NCI-H187 (cell line): ENCODE data around the gene TEK.

Experiments used
- DNase-seq, 2 experiments: peaks; one replicate each; lab custom pipeline; 2025; lab: John Stamatoyannopoulos, UW

The TEK gene

DNA sequence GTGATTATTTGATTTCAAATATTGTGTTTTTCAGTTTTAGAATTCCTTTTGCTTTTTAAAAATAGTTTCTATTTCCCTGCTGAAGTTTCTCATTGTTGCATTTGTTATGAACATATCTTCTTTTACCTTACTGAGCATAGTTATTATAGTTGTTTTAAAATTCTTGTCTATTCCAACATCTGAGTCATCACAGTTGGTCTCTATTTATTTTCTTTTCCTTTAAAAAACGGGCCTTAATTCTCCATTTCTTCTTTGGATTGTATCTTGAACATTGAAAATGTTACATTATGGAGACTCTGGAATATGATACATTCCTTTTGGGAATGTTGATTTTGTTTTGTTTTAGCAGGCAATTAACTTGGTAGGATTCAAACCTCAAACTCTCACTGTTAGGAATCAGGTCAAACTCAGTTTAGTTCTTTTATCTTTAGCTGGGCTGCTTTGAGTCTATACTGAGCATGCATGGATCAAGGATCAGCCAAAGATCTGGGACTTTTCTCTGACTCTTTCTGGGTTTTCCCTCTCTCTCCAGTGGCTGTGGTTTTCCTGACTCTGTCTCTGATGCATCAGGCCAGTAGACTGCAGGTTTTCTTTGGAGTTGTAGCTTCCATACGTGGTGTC, 70.3 kb downstream of the TEK start:
- DNase-seq, result no peak

DNA sequence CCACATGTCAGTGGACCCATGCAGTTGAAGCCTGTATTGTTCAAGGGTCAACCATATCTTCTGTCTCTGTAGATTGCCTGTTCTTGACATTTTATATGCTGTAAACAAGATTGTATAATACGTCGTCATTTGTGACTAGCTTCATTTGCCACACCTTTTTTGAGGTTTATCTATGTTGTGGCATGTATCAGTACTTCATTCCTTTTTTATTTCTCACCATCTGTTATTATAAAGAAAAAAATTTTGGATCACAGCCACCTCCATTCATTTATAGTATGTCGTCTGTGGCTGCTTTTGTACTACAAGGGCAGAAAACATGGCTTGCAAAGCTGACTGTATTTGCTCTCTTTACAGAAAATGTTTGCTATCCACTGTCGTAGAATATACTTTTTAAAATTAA, 72.4 kb downstream of the TEK start:
- DNase-seq, result no peak

DNA sequence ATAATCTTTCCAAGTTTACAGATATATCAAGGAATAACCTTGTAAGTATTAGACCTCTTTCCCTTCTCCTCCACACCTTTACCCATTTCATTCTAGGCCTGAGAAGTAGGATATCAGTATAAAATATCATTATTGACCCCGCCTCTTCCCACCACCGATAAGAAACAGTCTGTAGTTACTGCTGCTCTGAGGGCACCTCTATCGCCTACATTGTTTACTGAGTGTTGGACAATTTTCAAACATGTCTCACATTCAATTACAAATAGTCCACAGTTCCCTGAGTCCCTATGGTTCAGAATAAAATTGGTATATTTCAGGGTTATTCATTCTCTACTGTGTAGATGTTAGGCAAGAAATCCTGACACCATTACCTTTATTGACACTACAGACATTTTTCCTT, 73.4 kb downstream of the TEK start:
- no peak for DNase-seq

DNA sequence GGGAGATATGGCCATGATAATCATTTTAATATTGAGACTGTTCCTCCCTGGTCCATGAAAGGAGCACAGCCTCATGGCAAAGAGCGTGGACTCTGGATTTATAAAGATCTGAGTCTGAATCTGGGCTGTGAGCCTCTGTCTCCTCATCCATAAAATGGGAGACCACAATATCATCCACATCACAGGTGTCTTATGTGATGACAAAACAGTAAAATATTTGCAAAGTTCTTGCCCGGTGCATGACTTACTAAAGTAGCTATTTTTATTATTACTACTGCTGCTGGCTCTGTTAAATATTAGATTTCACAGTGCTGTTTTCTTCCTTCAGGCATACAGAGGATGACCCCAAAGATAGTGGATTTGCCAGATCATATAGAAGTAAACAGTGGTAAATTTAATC, 74.1 kb downstream of the TEK start:
- DNase-seq, result no peak

DNA sequence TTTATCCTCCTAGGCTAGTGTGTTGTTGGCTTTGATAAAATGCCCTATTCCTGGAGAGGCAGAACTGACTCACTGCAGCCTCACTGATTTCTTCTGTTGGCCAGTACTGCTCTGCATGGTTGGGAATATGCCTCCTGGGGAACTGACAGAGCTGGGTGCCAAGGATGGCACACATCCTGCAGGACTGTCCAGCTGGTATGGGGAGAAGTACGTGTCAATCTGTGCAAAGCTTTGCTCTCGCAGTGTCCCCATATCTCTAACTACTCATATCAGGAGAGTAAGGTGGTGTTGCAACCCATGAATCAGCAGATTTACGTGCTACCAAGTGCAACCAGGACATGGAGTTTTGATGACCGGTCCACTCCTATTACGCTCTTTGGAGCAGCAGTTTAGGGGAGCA, 74.7 kb downstream of the TEK start:
- no peak for DNase-seq

DNA sequence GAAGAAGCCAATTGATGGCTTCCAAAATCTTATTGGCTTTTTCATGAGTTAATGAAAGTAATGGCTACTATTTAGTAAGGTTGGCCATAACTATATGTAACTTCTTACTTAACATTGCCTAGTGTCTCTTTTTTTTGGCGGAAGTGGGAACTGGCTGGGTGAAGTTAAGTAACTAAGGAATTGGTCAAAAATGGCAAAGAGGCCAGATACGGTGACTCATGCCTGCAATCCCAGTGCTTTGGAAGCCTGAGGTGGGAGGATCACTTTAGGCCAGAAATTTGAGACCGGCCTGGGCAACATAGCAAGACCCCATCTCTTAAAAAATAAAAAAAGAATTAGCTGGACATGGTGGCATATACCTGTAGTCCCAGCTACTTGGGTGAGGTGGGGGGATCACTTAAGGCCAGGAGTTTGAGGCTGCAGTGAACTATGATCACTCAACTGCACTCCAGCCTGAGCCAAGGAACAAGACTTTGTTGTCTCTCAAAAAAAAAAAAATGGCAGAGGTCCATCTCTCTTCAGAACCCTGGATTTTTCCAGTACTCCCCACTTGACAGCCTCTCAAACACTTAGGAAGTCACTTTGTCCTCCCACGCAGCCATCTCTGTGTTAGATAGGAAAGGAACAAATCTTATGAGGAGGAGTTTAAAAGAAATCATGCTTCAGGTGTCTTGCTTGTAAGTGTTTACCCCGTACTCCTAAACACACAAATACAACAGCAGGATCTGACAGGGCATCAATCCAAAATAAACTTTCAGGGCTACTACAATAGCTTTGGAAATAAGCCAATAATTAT, 75.7 kb downstream of the TEK start:
- no peak for DNase-seq

DNA sequence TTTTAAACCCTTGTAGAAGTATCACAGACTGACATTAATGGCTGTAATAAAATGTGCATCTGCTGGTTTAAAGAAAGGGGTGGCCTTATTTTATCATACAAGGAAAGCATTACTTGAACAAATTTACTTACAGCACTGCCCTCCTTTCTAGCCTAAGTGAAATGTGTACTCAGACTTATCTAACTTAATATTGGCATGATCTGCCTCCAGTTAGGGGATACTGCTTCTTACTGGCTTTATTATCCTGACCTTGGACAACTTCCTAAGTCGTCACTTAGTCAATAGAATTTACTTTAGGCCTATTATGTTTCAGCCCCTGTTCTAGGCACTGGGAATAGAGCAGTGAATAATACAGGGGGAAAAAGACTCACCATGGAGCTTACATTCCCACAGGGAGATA, 79.4 kb downstream of the TEK start:
- DNase-seq, result no peak

DNA sequence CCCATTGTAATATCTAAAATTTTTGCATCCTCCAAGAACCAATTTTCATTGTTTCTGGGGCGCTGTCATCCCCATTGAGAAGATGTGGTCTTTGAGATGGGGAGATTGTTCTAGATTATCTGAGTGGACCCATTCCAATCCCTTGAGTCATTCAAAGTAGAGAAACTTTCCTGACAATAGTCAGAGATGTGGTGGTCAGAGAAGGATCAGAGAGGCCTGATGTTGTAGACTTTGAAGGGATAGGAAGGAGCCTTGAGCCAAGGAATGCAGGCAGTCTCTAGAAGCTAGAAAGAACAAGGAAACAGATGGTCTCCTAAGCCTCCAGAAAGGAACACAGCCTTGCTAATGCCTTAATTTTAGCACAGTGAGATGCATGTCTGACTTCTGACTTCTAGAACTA, 80.4 kb downstream of the TEK start:
- DNase-seq, result no peak

DNA sequence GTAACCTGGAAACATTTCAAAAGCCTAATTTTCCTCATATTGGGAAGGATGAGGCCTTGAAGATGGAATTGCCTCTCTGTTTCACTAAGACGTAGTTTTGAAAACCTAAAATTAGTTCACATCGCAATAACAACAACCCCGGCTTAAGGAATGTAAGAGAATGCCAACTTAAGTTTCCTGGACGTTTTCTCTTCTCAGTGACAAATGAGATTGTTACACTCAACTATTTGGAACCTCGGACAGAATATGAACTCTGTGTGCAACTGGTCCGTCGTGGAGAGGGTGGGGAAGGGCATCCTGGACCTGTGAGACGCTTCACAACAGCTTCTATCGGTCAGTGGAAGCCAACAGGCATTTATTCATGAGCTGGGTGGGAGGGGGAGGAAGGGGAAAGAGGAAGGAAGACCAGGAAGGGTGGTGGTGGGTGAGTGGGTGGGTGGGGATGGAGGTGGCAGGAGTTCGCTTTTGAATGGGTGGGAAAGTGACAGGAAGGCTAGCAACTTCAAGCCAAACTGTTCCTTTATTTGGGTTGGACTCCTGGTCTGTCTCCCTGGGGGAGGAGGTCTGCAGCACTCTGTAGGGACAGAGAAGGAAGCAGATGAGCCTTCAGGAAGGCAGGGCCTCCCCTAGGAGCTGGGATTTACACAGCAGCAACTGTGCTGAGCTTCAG, 83.4 kb downstream of the TEK start:
- no peak for DNase-seq

DNA sequence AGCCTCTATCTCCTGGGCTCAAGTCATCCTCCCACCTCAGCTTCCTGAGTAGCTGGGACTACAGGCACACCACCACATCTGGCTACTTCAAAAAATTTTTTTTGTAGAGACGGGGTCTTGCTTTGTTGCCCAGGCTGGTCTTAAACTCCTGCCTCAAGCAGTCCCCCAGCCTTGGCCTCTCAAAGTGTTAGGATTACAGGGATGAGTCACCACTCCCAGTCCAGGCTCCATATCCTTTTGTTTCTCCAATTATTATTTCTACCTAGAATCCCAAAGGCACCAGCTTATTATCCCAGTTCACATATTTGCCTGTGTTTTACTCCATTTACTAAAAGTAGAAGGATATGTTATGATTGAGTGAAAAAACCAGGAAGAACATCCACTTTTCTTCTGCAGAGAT, 84.9 kb downstream of the TEK start:
- DNase-seq, result no peak

DNA sequence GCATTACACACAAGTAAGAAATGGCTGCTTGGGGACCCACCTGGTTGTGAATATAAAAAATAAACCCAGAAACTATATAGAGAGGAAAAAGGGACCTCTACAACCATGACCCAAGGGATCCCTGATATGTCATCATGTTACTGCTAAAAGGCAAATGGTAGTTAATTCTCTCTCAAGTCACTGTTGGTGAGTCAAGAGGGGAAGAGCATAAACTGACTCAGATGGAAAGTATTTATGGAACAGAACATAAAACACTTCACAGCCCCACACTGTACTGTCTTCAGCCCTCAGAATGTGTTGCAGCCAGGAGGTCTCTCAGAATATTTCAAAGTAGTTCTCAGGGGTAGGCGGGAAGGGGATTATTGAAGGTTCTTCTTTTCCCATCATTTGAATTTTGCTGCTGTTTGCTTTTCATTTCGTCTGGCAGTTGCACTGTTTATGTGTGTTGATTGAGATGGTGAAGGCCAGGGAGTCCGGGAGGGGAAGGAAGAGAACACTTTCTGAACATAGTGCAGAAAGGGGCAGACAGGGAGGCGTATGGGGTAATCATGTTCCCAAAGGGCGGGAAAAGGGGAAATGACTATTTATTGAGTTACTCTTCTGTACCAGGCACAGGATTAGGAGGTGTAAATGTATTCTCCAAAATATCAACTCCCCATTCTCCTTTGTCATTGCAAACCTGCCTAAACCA, 85.5 kb downstream of the TEK start:
- DNase-seq, result no peak

DNA sequence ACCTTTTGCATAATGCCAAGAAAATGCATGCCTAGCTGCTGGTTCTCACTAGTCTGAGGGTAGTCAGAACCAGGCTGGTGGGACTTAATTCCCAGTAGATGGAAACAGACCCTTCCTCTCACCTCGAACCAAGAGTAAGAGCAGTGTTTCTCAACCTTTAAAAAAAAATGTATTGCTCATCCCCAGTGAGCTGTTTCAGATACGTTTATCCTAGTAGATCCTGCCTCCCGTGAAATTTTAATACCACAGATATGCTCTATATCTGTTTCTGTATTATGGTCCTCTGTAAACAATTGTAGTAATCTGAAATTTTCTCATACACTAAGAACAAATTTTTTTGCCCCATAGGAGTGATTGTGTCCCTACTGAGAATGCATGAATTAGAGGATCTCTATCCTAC, 86.2 kb downstream of the TEK start:
- DNase-seq, result no peak

DNA sequence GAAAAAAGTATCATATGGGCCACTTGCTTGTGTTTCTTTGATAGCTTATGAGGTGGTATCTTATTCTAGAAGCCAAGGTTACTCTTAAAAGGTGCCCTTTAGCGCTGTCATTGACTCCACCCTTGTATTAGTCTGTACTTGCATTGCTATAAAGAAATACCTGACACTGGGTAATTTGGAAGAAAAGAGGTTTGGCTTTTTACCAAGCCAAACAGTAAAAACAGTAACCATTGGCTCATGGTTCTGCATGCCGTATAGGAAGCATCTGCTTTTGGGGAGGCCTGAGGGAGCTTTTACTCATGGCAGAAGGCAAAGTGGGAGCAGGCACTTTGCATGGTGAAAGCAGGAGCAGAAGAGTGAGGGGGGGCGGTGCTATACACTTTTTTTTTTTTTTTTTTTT, 87.4 kb downstream of the TEK start:
- DNase-seq, result no peak

DNA sequence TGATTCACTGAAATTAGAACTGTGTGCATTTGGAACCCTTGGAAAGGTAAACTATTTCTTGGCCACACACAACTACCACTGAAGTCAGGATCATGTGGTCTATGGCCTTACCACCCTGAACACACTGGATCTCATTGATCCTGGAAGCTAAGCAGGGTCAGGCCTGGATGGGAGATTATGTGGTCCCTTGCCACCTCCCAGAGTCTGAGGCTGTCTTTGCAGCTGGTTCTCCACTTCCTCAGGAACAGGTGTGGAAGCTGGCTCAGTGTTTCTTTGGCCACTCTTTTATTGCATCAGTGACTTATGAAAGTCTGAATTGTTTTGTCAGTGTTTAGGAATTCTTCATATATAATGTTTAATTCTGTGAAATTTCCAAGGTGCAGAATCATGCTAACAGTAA, 89.2 kb downstream of the TEK start:
- DNase-seq, result no peak

DNA sequence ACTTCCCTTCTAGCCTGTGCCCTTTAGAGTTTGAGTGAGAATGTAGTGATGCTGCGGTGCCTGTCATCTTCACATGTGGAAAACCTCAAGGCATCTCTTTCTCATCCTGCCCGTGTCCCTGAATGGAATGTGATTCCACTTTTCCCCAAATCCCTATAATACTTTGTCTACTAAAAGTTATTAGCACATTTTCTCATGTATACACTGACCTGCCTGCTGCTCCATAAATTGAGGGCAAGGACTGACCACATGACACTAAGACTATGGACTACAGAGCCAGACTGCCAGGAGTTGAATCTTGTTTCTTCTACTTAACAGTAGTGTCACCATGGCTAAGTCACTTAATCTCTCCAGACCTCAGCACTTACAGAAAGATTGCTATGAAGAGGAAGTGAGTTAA, 93.0 kb downstream of the TEK start:
- no peak for DNase-seq

DNA sequence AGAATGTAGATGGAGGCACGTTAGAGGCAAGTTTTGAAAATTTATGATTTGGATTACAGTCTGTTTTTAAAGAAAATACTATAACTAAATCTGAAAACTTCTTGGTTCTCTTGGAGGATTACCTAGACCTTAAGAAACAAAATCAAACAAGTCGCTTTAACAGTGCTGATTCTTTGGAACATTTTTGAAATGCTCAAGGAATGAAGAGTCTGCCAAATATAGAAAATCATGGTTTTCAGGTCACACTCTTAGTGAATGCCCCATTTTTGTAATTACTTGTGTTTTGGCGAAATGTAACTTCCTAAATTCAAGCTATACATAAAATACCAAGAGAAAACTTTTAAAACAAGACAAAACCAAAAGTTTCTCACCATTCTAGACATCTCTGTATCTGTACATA, 94.8 kb downstream of the TEK start:
- no peak for DNase-seq

DNA sequence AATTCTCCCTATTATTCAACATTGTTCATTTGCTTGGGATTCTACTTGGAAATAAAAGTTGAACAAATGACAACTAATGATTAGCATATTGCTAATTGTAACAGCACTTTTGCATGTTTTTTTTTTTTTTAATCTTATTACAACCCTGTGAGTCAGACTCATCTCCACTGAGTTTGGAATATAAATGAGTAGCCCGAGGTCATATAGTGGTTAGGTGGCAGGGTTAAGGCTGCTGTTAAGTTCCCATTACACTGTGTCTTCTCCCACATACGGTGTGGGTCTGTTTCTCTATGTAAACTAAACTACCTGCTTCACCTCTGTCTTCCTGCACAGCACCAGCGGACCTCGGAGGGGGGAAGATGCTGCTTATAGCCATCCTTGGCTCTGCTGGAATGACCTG, 95.6 kb downstream of the TEK start:
- DNase-seq, result no peak

DNA sequence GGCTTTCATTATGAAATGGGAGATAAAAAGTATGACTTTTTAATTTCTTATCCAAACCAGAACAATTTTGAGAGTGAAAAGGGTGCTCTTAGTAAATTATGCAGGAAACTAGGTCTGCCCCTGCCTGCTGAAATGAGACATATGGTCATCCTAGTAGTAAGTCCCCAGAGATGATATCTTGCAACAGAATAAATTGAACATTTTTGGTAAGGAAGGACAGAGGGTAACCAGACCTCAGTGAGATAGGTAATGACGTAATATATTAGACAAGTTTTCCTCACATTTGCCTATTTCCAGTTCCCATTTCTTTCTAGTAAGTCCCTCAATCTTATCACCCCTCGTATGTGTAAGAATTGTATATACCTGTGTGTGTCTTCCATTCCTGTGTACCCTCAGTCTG, 96.2 kb downstream of the TEK start:
- DNase-seq, result no peak

DNA sequence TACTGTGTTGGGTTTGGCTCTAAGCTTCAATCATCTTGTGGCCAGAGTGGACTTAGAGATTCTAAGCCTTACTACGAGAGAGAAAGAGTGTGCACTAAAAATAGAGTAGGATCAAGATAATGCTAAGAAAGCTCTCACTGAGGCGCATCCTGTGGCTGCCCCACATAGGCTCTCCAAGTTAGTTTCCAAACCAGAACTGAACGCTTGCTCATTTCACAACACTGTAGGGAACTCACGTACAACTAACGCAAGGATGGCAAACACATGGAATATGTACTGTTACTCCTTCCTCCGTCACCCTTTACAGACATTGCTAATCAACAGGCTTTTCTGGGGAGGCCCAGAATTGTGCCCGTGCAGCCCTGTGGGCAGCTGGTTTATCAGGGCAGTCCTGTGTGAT, 97.0 kb downstream of the TEK start:
- no peak for DNase-seq

DNA sequence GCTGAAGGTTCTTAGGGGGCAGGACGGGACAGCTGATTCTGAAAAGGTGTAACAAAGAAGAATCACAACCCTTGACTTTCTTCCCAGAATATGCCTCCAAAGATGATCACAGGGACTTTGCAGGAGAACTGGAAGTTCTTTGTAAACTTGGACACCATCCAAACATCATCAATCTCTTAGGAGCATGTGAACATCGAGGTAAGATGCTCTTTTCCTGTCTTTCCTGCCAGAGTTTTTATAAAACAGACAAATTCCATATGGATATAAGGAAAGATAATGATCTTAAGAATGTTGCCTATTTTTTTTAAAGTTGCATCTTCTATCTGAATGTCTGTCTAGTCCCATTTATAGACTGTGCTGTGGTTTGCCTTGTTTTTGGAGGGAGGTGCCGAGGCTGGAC, 100.0 kb downstream of the TEK start:
- DNase-seq, result no peak

DNA sequence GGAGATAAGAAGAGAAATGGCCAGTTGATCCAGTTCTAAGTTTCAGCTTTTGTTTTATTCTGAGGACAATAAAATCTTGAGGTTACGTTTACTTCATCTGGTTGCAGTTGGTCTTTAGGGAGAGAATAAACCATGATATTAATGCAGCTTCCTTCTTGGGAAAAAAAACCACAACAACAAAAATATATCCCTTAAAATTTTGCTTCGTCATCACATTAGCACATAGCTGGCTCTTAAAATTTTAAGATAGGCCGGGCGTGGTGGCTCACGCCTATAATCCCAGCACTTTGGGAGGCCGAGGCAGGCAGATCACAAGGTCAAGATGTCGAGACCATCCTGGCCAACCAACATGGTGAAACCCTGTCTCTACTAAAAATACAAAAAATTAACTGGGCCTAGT, 101.6 kb downstream of the TEK start:
- DNase-seq, result no peak

DNA sequence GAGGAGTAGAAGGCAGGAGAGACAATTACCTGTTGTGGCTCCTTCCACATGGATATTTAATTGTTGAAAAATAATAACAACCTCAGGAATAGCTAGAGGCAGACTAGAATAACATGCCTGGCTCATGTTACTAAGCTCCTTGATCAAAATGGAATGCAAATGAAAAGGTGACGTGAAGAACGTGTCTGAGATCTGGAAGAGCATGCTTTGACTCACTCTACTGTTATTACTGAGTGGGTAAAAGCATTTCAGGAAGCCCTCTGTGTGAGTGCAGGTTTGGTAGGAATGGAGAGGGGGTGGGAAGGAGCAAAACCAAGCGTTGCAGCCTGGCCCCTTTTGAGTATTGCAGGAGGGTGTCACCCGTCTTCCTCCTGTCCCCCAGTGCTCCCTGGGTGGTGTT, 103.2 kb downstream of the TEK start:
- DNase-seq, result no peak

DNA sequence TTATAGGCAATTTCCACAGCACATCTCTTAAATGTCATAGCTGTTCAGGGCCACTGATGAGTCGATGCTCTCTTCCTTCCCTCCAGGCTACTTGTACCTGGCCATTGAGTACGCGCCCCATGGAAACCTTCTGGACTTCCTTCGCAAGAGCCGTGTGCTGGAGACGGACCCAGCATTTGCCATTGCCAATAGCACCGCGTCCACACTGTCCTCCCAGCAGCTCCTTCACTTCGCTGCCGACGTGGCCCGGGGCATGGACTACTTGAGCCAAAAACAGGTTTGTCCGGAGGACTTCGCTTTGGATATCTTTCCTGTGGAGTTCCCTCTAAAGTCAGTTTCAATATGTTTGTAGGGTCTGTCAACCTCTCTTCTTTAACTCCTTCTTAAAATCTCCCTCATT, 103.6 kb downstream of the TEK start:
- DNase-seq, result no peak
